Keratinocyte (primary cell): ENCODE data around the gene OBSCN. TPM values are rescaled to one million over a fixed set of nuclear protein-coding genes. Genes with fewer than 3 reads are reported as not detected.

Experiments used
- DNase-seq: peaks from one replicate; pipeline ENCODE4 v3.0.0-alpha.2; 2011; ENCODE audit warnings: low read depth, missing footprints, low spot score
- FAIRE-seq: peaks from 2 replicates; lab custom pipeline; 2011; peaks lifted over from hg19 to GRCh38; lab: Jason Lieb, UNC
- H2AFZ ChIP-seq: 2 replicates; pipeline ENCODE4 v1.6.0; 2012; ENCODE audit warnings: low read length, control low read depth, inconsistent platforms; ENCODE audit not compliant: control insufficient read depth
- H3K27ac ChIP-seq: 2 replicates; pipeline ENCODE4 v1.5.1; 2011; ENCODE audit warnings: low read length; ENCODE audit not compliant: control insufficient read depth, insufficient read depth
- H3K27me3 ChIP-seq: 3 replicates; pipeline ENCODE4 v1.6.0; 2011; ENCODE audit warnings: low read length; ENCODE audit not compliant: control insufficient read depth, insufficient read depth; ENCODE audit errors: extremely low read depth
- H3K36me3 ChIP-seq, 2 experiments: 2 replicates in 1 of 2; 3 replicates in 1 of 2; pipeline ENCODE4 v1.5.1; 2011; ENCODE audit warnings: low read length in 2 of 2, mild to moderate bottlenecking in 1 of 2; ENCODE audit not compliant: control insufficient read depth in 2 of 2, insufficient read depth in 2 of 2; ENCODE audit errors: extremely low read depth in 1 of 2
- H3K4me1 ChIP-seq: 3 replicates; pipeline ENCODE4 v1.5.1; 2011; ENCODE audit warnings: low read length; ENCODE audit not compliant: control insufficient read depth, insufficient read depth; ENCODE audit errors: extremely low read depth
- H3K4me2 ChIP-seq: 3 replicates; pipeline ENCODE4 v1.6.0; 2011; ENCODE audit warnings: low read depth, low read length; ENCODE audit not compliant: control insufficient read depth, insufficient read depth; ENCODE audit errors: extremely low read depth
- H3K4me3 ChIP-seq, 3 experiments: fragments of 200-600 bp in 1 of 3; sonication (generic) in 1 of 3; 2 replicates in 2 of 3; 3 replicates in 1 of 3; pipeline ENCODE4 v1.5.1; 2011 to 2016; ENCODE audit warnings: low read length in 3 of 3, mild to moderate bottlenecking in 3 of 3, control low read depth in 2 of 3, inconsistent platforms in 1 of 3, low read depth in 1 of 3, mixed read lengths in 1 of 3, mixed run types in 1 of 3, moderate library complexity in 1 of 3; ENCODE audit not compliant: control insufficient read depth in 2 of 3, insufficient read depth in 2 of 3; ENCODE audit errors: extremely low read depth in 1 of 3
- H3K79me2 ChIP-seq: 2 replicates; pipeline ENCODE4 v1.6.0; 2012; ENCODE audit warnings: low read length; ENCODE audit not compliant: control insufficient read depth, insufficient read depth
- H3K9ac ChIP-seq: 3 replicates; pipeline ENCODE4 v1.6.0; 2011; ENCODE audit warnings: low read length; ENCODE audit not compliant: control insufficient read depth, insufficient read depth; ENCODE audit errors: extremely low read depth
- H3K9me1 ChIP-seq: 3 replicates; pipeline ENCODE4 v1.6.0; 2011; ENCODE audit warnings: low read length; ENCODE audit not compliant: control insufficient read depth, insufficient read depth; ENCODE audit errors: extremely low read depth
- H3K9me3 ChIP-seq: 2 replicates; pipeline ENCODE4 v1.5.1; 2012; ENCODE audit warnings: low read depth, low read length; ENCODE audit not compliant: control insufficient read depth
- H4K20me1 ChIP-seq: 3 replicates; pipeline ENCODE4 v1.6.0; 2011; ENCODE audit warnings: low read length; ENCODE audit not compliant: control insufficient read depth, insufficient read depth; ENCODE audit errors: extremely low read depth
- CTCF ChIP-seq, 3 experiments: IDR thresholded peaks in 1 of 3; conservative IDR thresholded peaks in 1 of 3; optimal IDR thresholded peaks in 1 of 3; 2 replicates in 2 of 3; 3 replicates in 1 of 3; pipeline versions ENCODE3 to v1.5.1; 2011; ENCODE audit warnings: low read length in 3 of 3, mild to moderate bottlenecking in 3 of 3, moderate library complexity in 2 of 3, control low read depth in 1 of 3, inconsistent platforms in 1 of 3; ENCODE audit not compliant: insufficient read depth in 2 of 3; ENCODE audit errors: extremely low read depth in 1 of 3
- EZH2 ChIP-seq: IDR thresholded peaks from one replicate; pipeline ENCODE4 v1.6.1; 2012; ENCODE audit warnings: inconsistent platforms, mild to moderate bottlenecking, low read length, moderate library complexity
- dilution Hi-C: fragments of 300-500 bp; cut with MboI; formaldehyde crosslinking; loops from one replicate; pipeline ENCODE4 v1.7.0; 2020; ENCODE audit warnings: low sequenced_read_pairs; ENCODE audit not compliant: extremely low pct_ligation_motif_present
- polyA plus RNA-seq, 5 experiments: library from polyadenylated mRNA; depleted of rRNA in 3 of 5; stranded (reverse) in 3 of 5; stranded (forward) in 1 of 5; unstranded in 1 of 5; fragments of >200 nt; gene quantifications; 1 replicate in 1 of 5; 2 replicates in 3 of 5; 3 replicates in 1 of 5; pipeline versions ENCODE4 v1.2.1 to v1.2.3, GENCODE V29; 2011 to 2012; ENCODE audit warnings: missing spikeins in 2 of 5, low read depth in 1 of 5, low replicate concordance in 1 of 5

Gene OBSCN
- polyA plus RNA-seq, 1 donor (not counting 4 experiments of a cell fraction or from before 2014, with no cell fraction given): 1.8 TPM

- TF ChIP-seq CTCF (optimal IDR thresholded peaks at IDR 0.05 in 1 of 3, IDR thresholded peaks at IDR 0.05 in 1 of 3, conservative IDR thresholded peaks at IDR 0.05 in 1 of 3; ENCODE audit: extremely low read depth in 1 of 3, insufficient read depth in 2 of 3, low read length in 3 of 3) (no peak), EZH2 (no peak)
- H3K9me1 ChIP-seq: no peaks in the 10 kb centered on the region
- H3K4me1 ChIP-seq: peaks cover 5% of the 10 kb centered on the region
- FAIRE-seq (no peak), DNase-seq (no peak)
- no peaks in the 10 kb centered on the region for H4K20me1 ChIP-seq
- no peaks in the 10 kb centered on the region for H3K36me3 ChIP-seq
- dilution Hi-C loops: no loop called here
- H3K27me3 ChIP-seq: peaks cover 4% of the 10 kb centered on the region
- H3K27ac ChIP-seq: no peak overlapping the region
- no peak overlapping the region for H2AFZ ChIP-seq
- no peak overlapping the region for H3K9ac ChIP-seq
- no peak overlapping the region for H3K4me3 ChIP-seq
- H3K4me2 ChIP-seq: no peak overlapping the region
- H3K79me2 ChIP-seq: no peaks in the 10 kb centered on the region
- H3K9me3 ChIP-seq: peaks cover 1% of the 10 kb centered on the region
Measured at GRCh38 chr1:228348708-228349467, 141.0 kb downstream of the OBSCN start.

- no peak overlapping the region for H3K4me3 ChIP-seq
- no peak overlapping the region for H3K27ac ChIP-seq
- H3K27me3 ChIP-seq: peaks cover 4% of the 10 kb centered on the region
- dilution Hi-C loops: no loop called here
- no peaks in the 10 kb centered on the region for H3K9me3 ChIP-seq
- no peak for DNase-seq
- H3K79me2 ChIP-seq: no peaks in the 10 kb centered on the region
- TF ChIP-seq EZH2: no peak
- no peak for TF ChIP-seq CTCF (optimal IDR thresholded peaks at IDR 0.05 in 1 of 3, IDR thresholded peaks at IDR 0.05 in 1 of 3, conservative IDR thresholded peaks at IDR 0.05 in 1 of 3; ENCODE audit: extremely low read depth in 1 of 3, insufficient read depth in 2 of 3, low read length in 3 of 3)
- no peaks in the 10 kb centered on the region for H3K36me3 ChIP-seq
- peaks cover 8% of the 10 kb centered on the region for H3K4me1 ChIP-seq
- no peak overlapping the region for H3K9ac ChIP-seq
- no peaks in the 10 kb centered on the region for H4K20me1 ChIP-seq
- no peak overlapping the region for H2AFZ ChIP-seq
- peaks cover 3% of the 10 kb centered on the region for H3K9me1 ChIP-seq
- no peak overlapping the region for H3K4me2 ChIP-seq
- FAIRE-seq: no peak
Measured at GRCh38 chr1:228349701-228350171, 141.9 kb downstream of the OBSCN start.
